Breast epithelium (tissue), 4 donors: Measurements from ENCODE around the gene MPDZ. TPM values are rescaled to one million over a fixed set of nuclear protein-coding genes. Genes with fewer than 3 reads are reported as not detected.

Experiments used
- DNase-seq, 2 donors: peaks; one replicate each; pipeline ENCODE4 v3.0.0-alpha.2; 2019; ENCODE audit warnings: low spot score in 2 of 2
- H3K27ac ChIP-seq, 2 donors: fragments of 200-600 bp; sonication (generic) in 1 of 2; one replicate each; pipeline ENCODE4 v1.5.1; 2016 to 2019; ENCODE audit warnings: mild to moderate bottlenecking in 1 of 2
- H3K27me3 ChIP-seq, 2 donors: fragments of 200-600 bp; sonication (generic) in 1 of 2; one replicate each; pipeline versions ENCODE4 v1.5.1 to v1.6.0; 2017 to 2019; ENCODE audit warnings: control low read depth in 1 of 2, mild to moderate bottlenecking in 1 of 2
- H3K36me3 ChIP-seq: fragments of 200-600 bp; one replicate; pipeline ENCODE4 v1.5.1; 2019
- H3K4me1 ChIP-seq, 2 donors: fragments of 200-600 bp; sonication (generic); one replicate each; pipeline ENCODE4 v1.5.1; 2016 to 2019; ENCODE audit warnings: control low read depth in 1 of 2
- H3K4me3 ChIP-seq, 3 donors: fragments of 200-600 bp; sonication (generic); 1 replicate in 2 of 3; 2 replicates in 1 of 3; pipeline ENCODE4 v1.5.1; 2016 to 2019; ENCODE audit warnings: mild to moderate bottlenecking in 3 of 3, moderate library complexity in 2 of 3
- H3K9me3 ChIP-seq, 2 donors: fragments of 200-600 bp; sonication (generic) in 1 of 2; one replicate each; pipeline ENCODE4 v1.5.1; 2016 to 2019; ENCODE audit warnings: control low read depth in 1 of 2
- CTCF ChIP-seq, 3 donors: fragments of 450-650 bp; IDR thresholded peaks; one replicate each; pipeline ENCODE4 v1.5.1; 2016 to 2017; ENCODE audit warnings: antibody characterized with exemption in 3 of 3, mild to moderate bottlenecking in 3 of 3, moderate library complexity in 3 of 3
- POLR2A ChIP-seq: fragments of 450-650 bp; IDR thresholded peaks from one replicate; pipeline ENCODE4 v1.6.1; 2016; ENCODE audit warnings: antibody characterized with exemption, mild to moderate bottlenecking, moderate library complexity
- POLR2AphosphoS5 ChIP-seq, 3 donors: sonication (generic); formaldehyde crosslinking; IDR thresholded peaks; one replicate each; pipeline ENCODE4 v1.6.1; 2017; ENCODE audit warnings: antibody characterized with exemption in 3 of 3
- intact Hi-C: fragments of 100-400 bp; cut with DNase I; formaldehyde crosslinking; loops from one replicate; pipeline ENCODE4 v1.15.1; 2023; ENCODE audit warnings: low total_unique reads
- total RNA-seq, 3 donors: library from RNA; depleted of rRNA; stranded (reverse); fragments of >200 nt; gene quantifications; one replicate each; pipeline ENCODE4 v1.1.0, GENCODE V29; 2016

Gene MPDZ
- total RNA-seq, 3 donors from 2014 or later, result 44.2 to 63.1 (median 61.0) TPM

- TF ChIP-seq POLR2AphosphoS5 (IDR thresholded peaks at IDR 0.05) (no peak), CTCF (IDR thresholded peaks at IDR 0.05) (no peak), POLR2A (no peak)
- H3K4me1 ChIP-seq, result no peaks in the 10 kb centered on the region
- no peaks in the 10 kb centered on the region for H3K36me3 ChIP-seq
- no peak for DNase-seq
- H3K9me3 ChIP-seq, result no peaks in the 10 kb centered on the region
- H3K27ac ChIP-seq, result no peak overlapping the region
- H3K27me3 ChIP-seq, result no peaks in the 10 kb centered on the region
- intact Hi-C loops, result no loop called here
- no peak overlapping the region for H3K4me3 ChIP-seq
Observed at GRCh38 chr9:13296972-13297371, 17.5 kb upstream of the MPDZ start.

- H3K27me3 ChIP-seq, result no peaks in the 10 kb centered on the region
- no peaks in the 10 kb centered on the region for H3K36me3 ChIP-seq
- H3K4me1 ChIP-seq, result no peaks in the 10 kb centered on the region
- DNase-seq, result no peak
- intact Hi-C loops, result no loop called here
- TF ChIP-seq POLR2AphosphoS5 (IDR thresholded peaks at IDR 0.05), result no peak
- TF ChIP-seq CTCF (IDR thresholded peaks at IDR 0.05), result no peak
- TF ChIP-seq POLR2A, result no peak
- no peak overlapping the region for H3K4me3 ChIP-seq
- H3K9me3 ChIP-seq, result no peaks in the 10 kb centered on the region
- H3K27ac ChIP-seq, result no peak overlapping the region
Observed at GRCh38 chr9:13295556-13295955, 16.1 kb upstream of the MPDZ start.

GRCh38 chr9:13292782-13293181, 13.3 kb upstream of the MPDZ start:
- Histone ChIP-seq H3K27ac (no peak overlapping the region), H3K36me3 (no peaks in the 10 kb centered on the region), H3K27me3 (no peaks in the 10 kb centered on the region), H3K4me1 (no peaks in the 10 kb centered on the region), H3K4me3 (no peak overlapping the region), H3K9me3 (no peaks in the 10 kb centered on the region)
- no peak for DNase-seq
- TF ChIP-seq CTCF (IDR thresholded peaks at IDR 0.05) (no peak), POLR2A (no peak), POLR2AphosphoS5 (IDR thresholded peaks at IDR 0.05) (no peak)
- intact Hi-C loops, result no loop called here

- Histone ChIP-seq H3K9me3 (no peaks in the 10 kb centered on the region), H3K4me3 (no peak overlapping the region), H3K27ac (no peak overlapping the region), H3K27me3 (no peaks in the 10 kb centered on the region), H3K36me3 (no peaks in the 10 kb centered on the region), H3K4me1 (no peaks in the 10 kb centered on the region)
- TF ChIP-seq POLR2A, result no peak
- no peak for TF ChIP-seq CTCF (IDR thresholded peaks at IDR 0.05)
- no peak for TF ChIP-seq POLR2AphosphoS5 (IDR thresholded peaks at IDR 0.05)
- intact Hi-C loops, result no loop called here
- no peak for DNase-seq
Observed at GRCh38 chr9:13292158-13292557, 12.7 kb upstream of the MPDZ start.

GRCh38 chr9:13291718-13292117, 12.2 kb upstream of the MPDZ start:
- intact Hi-C loops, result no loop called here
- DNase-seq, result no peak
- no peak overlapping the region for H3K27ac ChIP-seq
- no peaks in the 10 kb centered on the region for H3K9me3 ChIP-seq
- no peaks in the 10 kb centered on the region for H3K4me1 ChIP-seq
- no peaks in the 10 kb centered on the region for H3K27me3 ChIP-seq
- TF ChIP-seq POLR2A (no peak), POLR2AphosphoS5 (IDR thresholded peaks at IDR 0.05) (no peak), CTCF (IDR thresholded peaks at IDR 0.05) (no peak)
- no peak overlapping the region for H3K4me3 ChIP-seq
- no peaks in the 10 kb centered on the region for H3K36me3 ChIP-seq
